PC-3 (cell line): Measurements from ENCODE around the gene ATG4A. TPM values are rescaled to one million over a fixed set of nuclear protein-coding genes. Genes with fewer than 3 reads are reported as not detected.
A peak's percentile ranks its signal among the peaks of the same experiment; 100 is the strongest.

Experiments
- ATAC-seq: fragments of 200-7000 bp; cut with Tn5 transposase; 2 replicates; pipeline ENCODE4 v1.9.1; 2020; ENCODE audit warnings: mild to moderate bottlenecking, moderate library complexity
- BruUV-seq: library from RNA; stranded (reverse); fragments of 400-500 nt; replicated peaks from 2 replicates; lab custom pipeline; 2021; lab: Mats Ljungman, UMichigan
- CTCF ChIA-PET: fragments of 300-600 bp; sonication (Branson Sonifier 250); formaldehyde crosslinking; loops from one replicate; lab custom pipeline; 2022; ENCODE audit warnings: antibody characterized with exemption; lab: Charles Lee
- POLR2A ChIA-PET: fragments of 300-600 bp; sonication (Branson Sonifier 250); formaldehyde crosslinking; loops from one replicate; lab custom pipeline; 2022; ENCODE audit warnings: antibody characterized with exemption; ENCODE audit not compliant: unreplicated experiment; lab: Charles Lee
- DNase-seq: peaks from one replicate; pipeline ENCODE4 v3.0.0-alpha.2; 2015
- H2AFZ ChIP-seq: fragments of 300-600 bp; sonication (generic); 2 replicates; pipeline ENCODE4 v1.6.0; 2016; ENCODE audit warnings: antibody characterized with exemption, low read length
- H3F3A ChIP-seq: fragments of 300-600 bp; sonication (generic); one replicate; pipeline ENCODE4 v1.6.0; 2017; ENCODE audit warnings: antibody characterized with exemption, low read length, control low read depth, mild to moderate bottlenecking; ENCODE audit not compliant: unreplicated experiment
- H3K27ac ChIP-seq: fragments of 300-600 bp; sonication (generic); 2 replicates; pipeline ENCODE4 v1.5.1; 2016; ENCODE audit warnings: mild to moderate bottlenecking, low read length
- H3K27me3 ChIP-seq: fragments of 300-600 bp; sonication (generic); 2 replicates; pipeline ENCODE4 v1.6.1; 2016; ENCODE audit warnings: low read length, mixed read lengths
- H3K36me3 ChIP-seq: fragments of 300-600 bp; sonication (generic); 2 replicates; pipeline ENCODE4 v1.6.1; 2016; ENCODE audit warnings: low read depth, mixed run types, low read length, mixed read lengths
- H3K4me1 ChIP-seq: fragments of 300-600 bp; sonication (generic); 2 replicates; pipeline ENCODE4 v1.5.1; 2016; ENCODE audit warnings: low read length; ENCODE audit not compliant: insufficient read depth
- H3K4me2 ChIP-seq: fragments of 300-600 bp; sonication (generic); 2 replicates; pipeline ENCODE4 v1.6.0; 2016; ENCODE audit warnings: low read length
- H3K4me3 ChIP-seq: fragments of 300-600 bp; sonication (generic); 2 replicates; pipeline ENCODE4 v1.5.1; 2016; ENCODE audit warnings: mild to moderate bottlenecking, low read length, mixed read lengths
- H3K79me2 ChIP-seq: fragments of 300-600 bp; sonication (generic); 2 replicates; pipeline ENCODE4 v1.6.1; 2017; ENCODE audit warnings: low read length, mixed read lengths
- H3K9ac ChIP-seq: fragments of 300-600 bp; sonication (generic); 2 replicates; pipeline ENCODE4 v1.6.0; 2016; ENCODE audit warnings: mild to moderate bottlenecking, low read length
- H3K9me2 ChIP-seq: fragments of 300-600 bp; sonication (generic); replicated peaks from 2 replicates; pipeline ENCODE4 v1.6.1; 2016; ENCODE audit warnings: mixed run types, low read length, mixed read lengths
- H3K9me3 ChIP-seq: fragments of 300-600 bp; sonication (generic); 2 replicates; pipeline ENCODE4 v1.6.1; 2016; ENCODE audit warnings: low read length, mixed read lengths
- H4K20me1 ChIP-seq: fragments of 300-600 bp; sonication (generic); 2 replicates; pipeline ENCODE4 v1.6.1; 2016; ENCODE audit warnings: low read length, mixed read lengths
- CTCF ChIP-seq: fragments of 300-600 bp; sonication (generic); conservative IDR thresholded peaks from 2 replicates; pipeline ENCODE4 v1.5.1; 2017; ENCODE audit warnings: antibody characterized with exemption, low read depth, mild to moderate bottlenecking, low read length
- EZH2 ChIP-seq: fragments of 300-600 bp; sonication (generic); IDR thresholded peaks from one replicate; pipeline ENCODE4 v1.6.1; 2017; ENCODE audit warnings: antibody characterized with exemption, mild to moderate bottlenecking, low read length; ENCODE audit not compliant: unreplicated experiment
- EZH2phosphoT487 ChIP-seq: fragments of 300-600 bp; sonication (generic); IDR thresholded peaks from 2 replicates; pipeline ENCODE4 v1.6.1; 2018; ENCODE audit warnings: mild to moderate bottlenecking, antibody characterized with exemption, low read length, borderline replicate concordance
- intact Hi-C: fragments of 100-400 bp; cut with micrococcal nuclease; formaldehyde crosslinking; loops from 2 replicates; pipeline ENCODE4 v1.9.0; 2023
- total RNA-seq: library from RNA; depleted of rRNA; stranded (reverse); fragments of >200 nt; gene quantifications from 2 replicates; pipeline ENCODE4 v1.2.3, GENCODE V29; 2014

ATG4A gene
- total RNA-seq, 1 experiment from 2014 or later: 15.0 TPM

GRCh38 chrX:108049649-108050048 lies 41.9 kb upstream of the ATG4A start:
- no peak overlapping the region for H2AFZ ChIP-seq
- POLR2A ChIA-PET: no interaction called here

DNA sequence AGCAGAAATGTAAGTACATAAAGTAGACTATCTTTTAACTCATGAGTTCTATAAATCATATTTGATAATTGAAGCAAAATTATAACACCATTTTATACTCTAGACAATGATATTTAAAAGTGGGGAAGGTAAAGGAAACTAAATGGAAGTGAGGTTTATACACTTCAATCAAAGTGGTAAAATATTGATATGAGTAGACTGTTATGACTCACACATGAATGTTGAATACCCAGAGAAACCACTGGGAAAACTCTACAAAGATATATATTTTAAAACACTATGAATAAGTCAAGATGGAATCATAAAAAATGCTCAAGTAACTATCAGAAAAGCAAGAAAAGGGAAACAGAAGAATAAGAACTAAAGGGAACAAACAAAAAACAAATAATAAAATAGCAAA lies 38.4 kb upstream of the ATG4A start:
- DNase-seq (peak; percentile 14), ATAC-seq (peak; percentile 62)
- H3K36me3 ChIP-seq: no peaks in the 10 kb centered on the region
- POLR2A ChIA-PET: no interaction called here
- no peak overlapping the region for H2AFZ ChIP-seq
- no peak for TF ChIP-seq EZH2phosphoT487
- TF ChIP-seq CTCF: no peak
- TF ChIP-seq EZH2: no peak
- no peaks in the 10 kb centered on the region for H3K9me3 ChIP-seq
- no peak overlapping the region for H3K9ac ChIP-seq
- intact Hi-C loops: no loop called here
- CTCF ChIA-PET: no interaction called here
- peaks cover 5% of the 10 kb centered on the region; the same call in 1 of the 2 replicates for H3K4me1 ChIP-seq
- no peak overlapping the region for H3K4me3 ChIP-seq
- no peak overlapping the region for H3K4me2 ChIP-seq
- BruUV-seq: no TSS peak
- no peaks in the 10 kb centered on the region for H4K20me1 ChIP-seq
- H3K9me2 ChIP-seq: no peaks in the 10 kb centered on the region
- no peaks in the 10 kb centered on the region for H3F3A ChIP-seq
- H3K27ac ChIP-seq: no peak overlapping the region
- H3K79me2 ChIP-seq: no peaks in the 10 kb centered on the region
- no peaks in the 10 kb centered on the region for H3K27me3 ChIP-seq

More at GRCh38 chrX:108049649-108050048, 41.9 kb upstream of the ATG4A start:
- Histone ChIP-seq H3K4me2 (no peak overlapping the region), H3K36me3 (no peaks in the 10 kb centered on the region), H3F3A (no peaks in the 10 kb centered on the region), H3K4me1 (peaks cover 5% of the 10 kb centered on the region; the same call in 1 of the 2 replicates), H3K27ac (no peak overlapping the region), H4K20me1 (no peaks in the 10 kb centered on the region), H3K4me3 (no peak overlapping the region), H3K79me2 (no peaks in the 10 kb centered on the region), H3K27me3 (no peaks in the 10 kb centered on the region), H3K9ac (no peak overlapping the region), H3K9me2 (no peaks in the 10 kb centered on the region), H3K9me3 (no peaks in the 10 kb centered on the region)
- CTCF ChIA-PET: no interaction called here
- intact Hi-C loops: no loop called here
- TF ChIP-seq CTCF (no peak), EZH2 (no peak), EZH2phosphoT487 (no peak)
- BruUV-seq: no TSS peak
- ATAC-seq (no peak), DNase-seq (no peak)

DNA sequence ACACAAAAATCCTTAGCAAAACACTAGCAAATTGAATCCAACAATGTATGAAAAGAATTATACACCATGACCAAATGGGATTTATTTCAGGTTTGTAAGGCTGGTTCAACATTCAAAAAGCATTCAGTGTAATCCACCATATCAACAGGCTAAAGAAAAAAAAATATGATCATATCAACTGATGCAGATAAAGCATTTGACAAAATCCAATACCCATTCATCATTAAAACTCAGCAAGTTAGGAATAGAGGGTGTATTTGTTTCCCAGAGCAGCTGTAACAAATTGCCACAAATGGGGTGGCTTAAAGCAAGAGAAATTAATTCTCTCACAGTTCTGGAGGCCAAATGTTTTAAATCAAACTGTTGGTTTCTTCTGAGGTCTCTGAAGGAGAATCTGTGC lies 36.0 kb upstream of the ATG4A start:
- ChIA-PET CTCF (no interaction called here), POLR2A (no interaction called here)
- Histone ChIP-seq H2AFZ (no peak overlapping the region), H3F3A (no peaks in the 10 kb centered on the region), H3K79me2 (no peaks in the 10 kb centered on the region), H3K4me1 (peaks cover 5% of the 10 kb centered on the region; the same call in 1 of the 2 replicates), H3K27ac (no peak overlapping the region), H3K27me3 (no peaks in the 10 kb centered on the region), H3K4me2 (no peak overlapping the region), H3K36me3 (no peaks in the 10 kb centered on the region), H3K9me2 (no peaks in the 10 kb centered on the region), H3K9ac (no peak overlapping the region), H3K4me3 (no peak overlapping the region), H3K9me3 (no peaks in the 10 kb centered on the region), H4K20me1 (no peaks in the 10 kb centered on the region)
- no peak for DNase-seq
- no peak for ATAC-seq
- intact Hi-C loops: no loop called here
- no TSS peak for BruUV-seq
- TF ChIP-seq EZH2phosphoT487 (no peak), EZH2 (no peak), CTCF (no peak)
